Activated CD4-positive, alpha-beta T cell treated with anti-CD3 and anti-CD28 coated beads, Interleukin-2, amount 50 U/mL, for 48 hours (primary cell): ENCODE measurements around the gene PSD2.
A peak's percentile ranks its signal among the peaks of the same experiment; 100 is the strongest.

Experiments
- DNase-seq, 2 experiments: peaks; one replicate each; pipeline ENCODE4 v3.0.0-alpha.2; 2020

PSD2 gene

DNA sequence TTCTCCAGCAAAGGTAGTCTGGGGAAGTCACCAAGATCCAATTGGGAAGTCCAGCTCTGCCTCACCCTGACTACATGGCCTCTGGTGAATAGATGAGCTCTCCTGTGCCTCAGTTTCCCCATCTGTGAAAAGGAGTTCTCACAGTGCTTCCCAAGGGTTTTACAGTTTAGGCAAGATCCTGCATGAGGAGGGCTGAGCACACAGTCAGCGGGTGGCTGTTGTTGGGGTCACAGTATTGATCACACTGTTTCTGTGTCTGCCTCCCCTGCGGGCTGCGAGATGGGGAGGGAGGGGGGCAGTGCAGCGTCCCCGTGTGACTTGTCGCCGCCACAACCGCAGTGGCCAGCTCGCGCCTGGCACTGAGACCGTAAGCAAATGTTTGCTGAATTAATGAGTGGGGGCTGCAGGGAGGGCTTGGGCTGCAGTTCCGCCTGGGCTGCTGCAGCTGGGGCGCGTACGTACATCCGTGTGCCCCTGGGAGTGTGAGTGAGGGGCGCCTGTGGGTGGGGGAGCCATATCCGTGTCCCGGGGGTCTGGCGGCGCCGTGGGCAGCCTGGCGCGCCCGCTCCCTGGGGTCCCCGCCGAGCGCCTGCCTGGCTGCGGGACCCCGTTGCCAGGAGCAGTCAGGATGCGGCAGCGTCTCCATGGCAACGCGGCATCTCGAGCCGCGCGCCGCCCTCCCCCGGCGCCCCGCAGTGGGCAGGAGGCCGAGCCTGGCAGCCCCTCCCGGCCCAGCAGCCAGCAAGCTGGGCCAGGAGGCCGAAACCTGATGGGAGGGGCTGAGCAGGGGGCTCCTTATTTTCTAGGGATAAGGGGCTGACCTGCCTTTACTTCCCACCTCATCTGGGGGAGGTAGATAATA lies 31.4 kb upstream of the PSD2 start:
- no peak for DNase-seq

- no peak for DNase-seq
These were observed 30.7 kb upstream of the PSD2 start for GRCh38 chr5:139764886-139765408.

GRCh38 chr5:139765409-139766217 lies 30.0 kb upstream of the PSD2 start:
- DNase-seq = peak; percentile 84

DNA sequence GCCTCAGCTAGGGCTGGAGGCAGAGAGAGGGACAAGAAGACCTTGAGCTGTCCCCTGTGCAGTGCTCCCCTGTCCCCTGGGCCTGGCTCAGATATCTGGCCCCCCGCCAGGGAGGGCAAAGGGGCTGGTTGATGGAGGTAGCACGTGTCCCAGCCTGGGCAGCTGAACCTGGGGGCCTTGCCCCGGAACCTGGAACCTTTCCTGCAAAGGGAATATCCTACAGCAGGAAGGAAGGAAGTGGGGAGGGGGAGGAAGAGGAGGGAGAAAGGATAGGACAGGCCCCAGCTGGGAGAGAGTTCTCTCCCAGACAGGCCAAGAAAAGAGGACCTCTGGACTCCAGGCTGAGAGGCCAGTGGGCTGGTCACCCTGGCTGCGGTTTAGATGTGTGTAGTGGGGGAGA lies 27.6 kb upstream of the PSD2 start:
- no peak for DNase-seq

DNA sequence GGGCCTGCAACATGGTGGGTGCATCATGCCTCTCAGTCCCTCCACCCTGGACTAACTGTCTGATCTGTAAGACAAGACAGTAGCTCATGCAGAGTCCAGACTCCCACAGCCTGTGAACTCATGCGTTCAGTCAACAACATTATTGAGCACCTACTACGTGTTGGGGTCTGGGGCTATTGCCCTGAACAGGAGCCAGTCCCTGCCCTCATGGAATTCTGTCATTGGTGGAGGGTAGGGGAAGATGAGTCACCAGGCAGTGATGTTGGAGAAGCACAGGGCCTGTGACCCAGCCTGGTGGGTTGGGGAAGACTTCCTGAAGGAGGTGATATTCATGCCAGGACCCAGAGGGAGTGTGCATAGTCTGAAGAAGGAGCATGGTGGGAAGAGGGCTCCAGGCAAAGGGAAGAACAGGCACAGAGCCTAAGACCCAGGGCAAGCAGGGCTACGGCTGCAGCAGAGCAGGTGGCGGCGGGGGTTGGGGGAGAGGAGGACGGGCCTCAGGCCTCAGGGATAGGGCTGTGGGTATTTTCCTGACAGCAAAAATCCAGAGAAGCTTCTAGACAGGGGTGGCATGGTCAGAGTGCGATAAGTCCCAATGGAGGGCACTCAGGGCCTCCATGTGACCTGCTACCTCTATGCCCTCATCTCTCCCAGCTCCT lies 26.7 kb upstream of the PSD2 start:
- no peak for DNase-seq

- DNase-seq = no peak
These were observed 26.1 kb upstream of the PSD2 start for GRCh38 chr5:139769477-139769876.

DNA sequence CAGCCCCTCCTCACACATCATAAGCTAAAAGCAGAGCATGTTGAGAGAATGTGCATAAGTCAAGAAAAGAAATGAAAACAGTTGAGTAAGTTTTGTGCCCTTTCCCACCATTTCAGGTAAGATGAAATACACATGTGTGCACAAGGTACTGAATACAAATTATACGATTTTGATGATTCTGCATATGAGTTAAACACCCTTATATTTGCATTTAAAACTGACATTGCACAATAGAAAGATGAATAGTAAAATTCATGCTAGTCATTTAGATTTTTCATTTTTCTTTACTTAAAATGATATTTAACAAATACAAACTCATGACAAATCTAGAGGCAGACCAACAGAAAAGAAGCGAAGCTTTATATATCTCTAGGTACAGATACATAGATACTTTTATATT lies 24.9 kb upstream of the PSD2 start:
- no peak for DNase-seq

GRCh38 chr5:139772089-139772791 lies 23.4 kb upstream of the PSD2 start:
- no peak for DNase-seq

GRCh38 chr5:139772927-139773690 lies 22.5 kb upstream of the PSD2 start:
- no peak for DNase-seq

DNA sequence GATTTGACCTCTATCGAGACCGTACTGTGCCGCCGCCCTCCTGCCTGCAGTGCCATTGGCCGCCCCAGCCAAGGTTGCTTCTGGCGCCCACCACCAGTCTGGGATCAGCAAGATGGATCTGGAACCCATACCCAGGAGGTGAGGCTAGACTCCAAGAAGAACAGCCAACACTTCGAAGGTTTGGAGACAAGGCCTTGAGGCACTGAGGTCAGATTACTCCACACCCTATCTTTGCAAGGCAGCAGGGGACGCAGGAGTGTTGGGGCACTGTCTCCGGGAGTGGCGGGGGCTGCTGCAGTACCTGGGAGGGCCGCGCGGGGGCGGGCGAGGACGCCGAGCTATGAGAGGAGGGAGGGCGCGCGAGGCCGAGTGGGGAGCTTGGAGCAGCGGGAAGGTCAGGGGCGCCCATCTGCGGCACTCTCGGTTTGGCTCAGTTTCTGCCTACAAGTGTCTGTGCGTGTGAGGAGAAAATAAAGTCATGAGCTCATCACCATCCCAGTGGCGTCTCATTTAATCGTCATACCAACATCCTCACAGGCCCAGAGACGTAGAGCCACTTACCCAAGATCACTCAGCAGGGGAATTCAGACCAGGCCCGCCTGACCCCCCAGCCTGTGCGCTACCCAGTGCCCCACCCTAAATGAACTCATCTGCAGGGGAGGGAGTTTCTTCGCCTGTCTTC lies 20.5 kb upstream of the PSD2 start:
- DNase-seq = peak; percentile 87 to 88

DNA sequence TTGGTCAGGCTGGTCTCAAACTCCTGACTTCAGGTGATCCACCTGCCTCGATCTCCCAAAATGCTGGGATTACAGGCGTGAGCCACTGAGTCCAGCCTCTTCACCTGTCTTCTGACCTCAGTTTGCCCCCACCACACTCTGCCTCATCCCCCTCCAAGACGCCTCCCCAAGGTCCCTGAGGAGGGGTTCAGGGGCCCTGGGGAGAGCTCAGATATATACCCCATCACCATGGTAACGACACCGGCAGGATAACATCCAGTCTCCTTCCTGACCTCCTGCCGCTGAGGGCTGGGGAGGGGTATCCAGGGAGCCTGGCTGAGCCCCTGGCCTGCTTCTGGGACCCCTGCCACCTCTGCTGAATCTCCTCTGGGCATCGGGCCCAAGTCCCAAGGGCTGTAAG lies 19.7 kb upstream of the PSD2 start:
- no peak for DNase-seq

GRCh38 chr5:139776861-139777260 lies 18.7 kb upstream of the PSD2 start:
- DNase-seq = no peak

DNA sequence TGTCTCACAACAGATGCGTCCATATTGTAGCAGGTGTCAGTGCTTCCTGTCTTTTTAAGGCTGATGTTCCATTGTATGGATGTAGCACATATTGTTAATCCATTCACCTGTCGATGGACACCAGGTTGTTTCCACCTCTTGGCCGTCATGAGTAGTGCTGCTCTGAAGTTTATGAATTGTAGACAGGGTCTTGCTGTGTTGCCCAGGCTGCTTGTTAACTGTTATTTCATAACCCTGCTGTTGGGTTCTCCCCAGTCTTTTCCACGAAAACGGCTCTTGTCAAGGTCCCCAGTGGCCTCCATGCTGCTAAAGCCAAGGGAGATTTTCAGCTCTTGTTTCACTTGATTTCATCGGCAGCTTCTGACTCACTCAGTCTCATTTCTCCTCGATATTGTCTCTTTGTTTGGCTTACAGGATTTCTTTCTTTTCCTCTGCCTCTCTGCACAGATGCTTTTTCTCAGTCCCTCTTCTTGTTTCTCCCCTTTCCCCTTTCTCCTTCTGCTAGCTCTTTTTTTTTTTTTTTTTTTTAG lies 12.1 kb upstream of the PSD2 start:
- no peak for DNase-seq

- DNase-seq = no peak
These were observed 11.1 kb upstream of the PSD2 start for GRCh38 chr5:139784488-139784887.

DNA sequence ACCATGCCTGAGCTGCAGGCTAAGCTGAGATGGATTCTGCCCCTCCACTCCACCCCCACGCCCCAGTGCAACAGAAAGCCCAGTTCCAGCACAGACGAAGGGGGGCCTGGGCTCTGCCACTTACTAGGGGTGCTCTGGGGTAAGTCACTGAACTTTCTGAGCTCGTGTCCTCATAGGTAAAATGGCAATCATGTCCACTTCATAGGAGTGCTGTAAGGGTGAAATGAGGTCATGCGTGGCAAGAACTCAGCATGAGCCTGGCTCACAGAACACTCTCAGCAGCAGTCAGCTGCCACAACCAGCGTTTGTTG lies 8.4 kb upstream of the PSD2 start:
- no peak for DNase-seq

DNA sequence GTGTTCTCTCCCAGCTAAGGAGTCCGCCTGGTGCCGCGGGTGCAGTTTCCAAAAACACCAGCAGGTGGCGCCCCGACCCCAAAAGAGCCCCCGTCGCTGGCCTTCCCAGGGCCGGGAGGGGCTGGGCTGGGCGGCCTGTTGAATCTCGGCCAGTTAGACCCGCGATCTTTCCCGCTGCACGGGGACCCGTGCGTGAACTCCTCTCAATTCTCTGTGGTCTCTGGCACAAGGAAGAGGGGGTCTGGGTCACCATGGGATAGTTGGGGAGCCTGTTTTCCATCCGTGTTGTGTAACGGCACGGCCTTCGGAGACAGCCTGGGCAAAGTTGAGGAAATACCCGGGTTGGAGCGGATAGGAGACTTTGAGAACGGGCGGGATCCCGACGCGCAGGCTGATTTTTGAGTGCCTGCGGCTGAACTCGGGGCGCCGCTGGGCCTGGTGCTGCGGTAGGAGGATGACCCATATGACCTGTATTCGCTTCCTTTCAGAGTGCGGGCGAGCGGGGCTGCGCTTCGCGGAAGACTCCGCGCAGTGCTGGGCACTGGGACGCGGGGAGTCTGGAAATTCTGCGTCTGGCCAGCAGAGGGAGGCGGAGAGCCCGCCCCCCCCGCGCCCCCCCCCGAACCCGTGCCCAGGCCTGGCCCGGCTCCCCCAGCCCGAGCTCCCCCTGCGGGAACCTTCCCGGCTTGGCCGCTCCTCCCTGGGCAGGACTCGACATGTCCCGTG lies 7.9 kb upstream of the PSD2 start:
- peak; percentile 90 to 92 for DNase-seq

DNA sequence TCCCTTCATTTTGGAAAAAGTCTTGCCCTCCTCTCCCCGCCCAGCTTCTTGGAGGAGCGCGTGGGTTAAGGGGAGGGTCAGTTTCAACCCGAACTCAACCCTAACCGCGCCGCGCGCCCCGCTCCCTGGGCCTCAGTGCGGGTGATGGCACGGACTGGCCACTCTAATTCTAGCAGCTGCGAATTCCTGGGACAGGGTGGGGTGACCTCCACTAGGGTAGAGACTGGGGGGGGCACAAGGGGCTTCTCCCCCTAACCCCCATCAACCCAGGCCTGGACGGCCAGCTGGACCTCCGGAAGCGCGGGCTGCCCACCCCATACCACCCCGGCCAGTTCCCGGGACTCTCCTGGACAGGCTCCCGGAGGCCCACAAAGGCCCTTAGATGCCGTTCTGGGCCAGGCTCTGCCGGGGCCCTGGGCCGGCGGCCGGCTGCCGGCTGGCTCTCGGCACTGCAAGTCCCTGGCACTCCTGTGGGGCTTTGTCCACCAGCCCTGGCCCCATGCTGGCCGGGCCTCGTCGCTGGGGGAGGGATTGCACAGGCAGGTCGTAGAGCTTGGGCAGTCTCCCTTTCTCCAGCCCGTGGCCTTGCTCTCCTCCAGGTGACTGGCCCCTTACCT lies 7.2 kb upstream of the PSD2 start:
- DNase-seq = no peak

DNA sequence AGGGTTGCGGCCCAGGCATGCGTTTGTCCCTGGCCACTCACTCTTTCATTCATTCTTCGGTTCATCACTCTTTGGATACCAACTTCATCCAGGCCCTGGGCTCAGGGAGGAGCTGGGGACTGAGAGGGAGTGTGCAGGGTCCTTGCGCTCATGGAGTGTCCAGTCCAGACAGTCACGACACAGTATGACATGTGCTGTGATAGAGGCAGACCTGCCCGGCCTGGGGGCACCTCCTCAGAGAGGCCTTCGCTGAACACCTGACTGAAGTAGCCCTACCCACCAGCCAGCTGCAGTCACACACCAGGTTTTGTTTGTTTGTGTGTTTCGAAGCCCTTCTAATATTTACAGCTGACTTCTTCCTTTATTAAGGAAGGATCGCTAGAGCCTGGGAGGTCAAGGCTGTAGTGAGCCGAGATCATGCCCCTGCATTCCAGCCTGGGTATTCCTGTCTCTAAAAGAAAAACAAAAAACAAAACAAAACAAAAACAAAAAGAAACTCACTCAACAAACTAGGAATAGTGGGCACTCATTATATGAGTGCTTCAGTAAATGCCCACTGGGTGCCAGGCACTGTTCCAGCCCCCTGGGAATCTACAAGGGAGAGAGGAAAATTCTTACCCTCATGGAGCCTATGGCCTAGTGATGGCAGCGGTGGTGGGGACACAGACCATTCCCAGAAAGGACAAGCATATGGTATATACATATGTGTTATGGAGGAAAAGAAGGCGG lies 6.3 kb upstream of the PSD2 start:
- DNase-seq = no peak

- DNase-seq = no peak
These were observed 5.8 kb upstream of the PSD2 start for GRCh38 chr5:139789845-139790189.

DNA sequence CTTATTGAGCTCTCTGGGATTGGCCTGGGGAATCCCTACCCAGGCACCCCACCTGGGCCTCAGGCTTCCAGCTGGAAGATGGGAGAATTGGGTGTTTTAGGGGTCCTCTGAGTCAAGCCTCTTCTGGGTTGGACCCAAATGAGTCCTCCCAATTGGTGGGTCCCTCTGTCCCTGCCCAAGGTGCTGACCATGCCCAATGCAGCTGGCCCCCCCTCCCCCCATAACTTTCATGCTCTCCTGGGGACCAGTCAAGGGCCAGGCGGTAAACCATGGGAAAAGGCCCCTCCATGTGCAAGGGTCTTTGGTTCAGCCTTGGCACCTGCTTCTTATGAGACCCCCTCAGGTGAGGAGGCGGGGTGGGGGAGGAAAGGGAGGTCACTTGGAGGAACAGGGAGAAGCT lies 3.4 kb upstream of the PSD2 start:
- no peak for DNase-seq
